H9 (cell line): ENCODE results near the gene USP40. TPM values are rescaled to one million over a fixed set of nuclear protein-coding genes. Genes with fewer than 3 reads are reported as not detected.

Experiments used
- DNase-seq: peaks from one replicate; pipeline ENCODE4 v3.0.0-alpha.2; 2017
- H2AFZ ChIP-seq: one replicate; pipeline ENCODE4 v1.6.1; 2013; ENCODE audit warnings: mild to moderate bottlenecking, low read length, control low read depth, moderate library complexity
- H2AK5ac ChIP-seq: 2 replicates; pipeline ENCODE4 v1.6.1; 2013; ENCODE audit warnings: low read length, control low read depth, mixed read lengths; ENCODE audit not compliant: insufficient read length
- H2BK120ac ChIP-seq: one replicate; pipeline ENCODE4 v1.6.1; 2013; ENCODE audit warnings: low read depth, mild to moderate bottlenecking, low read length, control low read depth, inconsistent platforms; ENCODE audit not compliant: poor library complexity, severe bottlenecking
- H2BK12ac ChIP-seq: 2 replicates; pipeline ENCODE4 v1.6.1; 2013; ENCODE audit warnings: low read length, control low read depth, mixed read lengths, low read depth; ENCODE audit not compliant: insufficient read length
- H2BK15ac ChIP-seq: 2 replicates; pipeline ENCODE4 v1.6.1; 2013; ENCODE audit warnings: low read depth, low read length, control low read depth
- H2BK20ac ChIP-seq: one replicate; pipeline ENCODE4 v1.6.1; 2013; ENCODE audit warnings: low read depth, mild to moderate bottlenecking, low read length, control low read depth, inconsistent platforms; ENCODE audit not compliant: poor library complexity, severe bottlenecking
- H2BK5ac ChIP-seq: 2 replicates; pipeline ENCODE4 v1.6.1; 2013; ENCODE audit warnings: low read length, control low read depth, mixed read lengths; ENCODE audit not compliant: insufficient read length
- H3K14ac ChIP-seq: 2 replicates; pipeline ENCODE4 v1.6.1; 2013; ENCODE audit warnings: low read length, control low read depth; ENCODE audit not compliant: insufficient read depth
- H3K18ac ChIP-seq: 2 replicates; pipeline ENCODE4 v1.6.1; 2013; ENCODE audit warnings: low read depth, mild to moderate bottlenecking, mixed read lengths, low read length, control low read depth; ENCODE audit not compliant: insufficient read length
- H3K23ac ChIP-seq: 2 replicates; pipeline ENCODE4 v1.6.1; 2013; ENCODE audit warnings: low read length, control low read depth, mixed read lengths, low read depth; ENCODE audit not compliant: insufficient read length
- H3K23me2 ChIP-seq: 2 replicates; pipeline ENCODE4 v1.6.1; 2013; ENCODE audit warnings: low read depth, mild to moderate bottlenecking, mixed read lengths, low read length, control low read depth; ENCODE audit not compliant: insufficient read length, poor library complexity, severe bottlenecking
- H3K27ac ChIP-seq: 2 replicates; pipeline ENCODE4 v1.5.1; 2013; ENCODE audit warnings: low read length, control low read depth, mixed read lengths, low read depth; ENCODE audit not compliant: insufficient read length
- H3K27me3 ChIP-seq: 2 replicates; pipeline ENCODE4 v1.6.1; 2013; ENCODE audit warnings: low read length, control low read depth, inconsistent platforms; ENCODE audit not compliant: insufficient read depth
- H3K4ac ChIP-seq: 2 replicates; pipeline ENCODE4 v1.6.1; 2013; ENCODE audit warnings: low read depth, mild to moderate bottlenecking, control low read depth, inconsistent platforms, low read length, moderate library complexity
- H3K4me1 ChIP-seq: 2 replicates; pipeline ENCODE4 v1.6.1; 2013; ENCODE audit warnings: low read length, control low read depth, inconsistent platforms; ENCODE audit not compliant: insufficient read depth
- H3K4me2 ChIP-seq: 2 replicates; pipeline ENCODE4 v1.6.1; 2013; ENCODE audit warnings: low read length, control low read depth, mixed read lengths; ENCODE audit not compliant: insufficient read length, insufficient read depth
- H3K56ac ChIP-seq: 2 replicates; pipeline ENCODE4 v1.6.1; 2013; ENCODE audit warnings: low read depth, mild to moderate bottlenecking, mixed read lengths, low read length, control low read depth; ENCODE audit not compliant: insufficient read length
- H3K79me1 ChIP-seq: 2 replicates; pipeline ENCODE4 v1.6.1; 2013; ENCODE audit warnings: low read depth, mild to moderate bottlenecking, moderate library complexity, low read length, control low read depth, inconsistent platforms; ENCODE audit not compliant: insufficient read depth, poor library complexity, severe bottlenecking
- H3K79me2 ChIP-seq: 2 replicates; pipeline ENCODE4 v1.6.1; 2013; ENCODE audit warnings: low read length, control low read depth, inconsistent platforms; ENCODE audit not compliant: insufficient read depth
- H3K9ac ChIP-seq: 2 replicates; pipeline ENCODE4 v1.6.1; 2013; ENCODE audit warnings: low read length, control low read depth, mixed read lengths; ENCODE audit not compliant: insufficient read length; ENCODE audit errors: extremely low read depth
- H3K9me3 ChIP-seq: one replicate; pipeline ENCODE4 v1.6.1; 2013; ENCODE audit warnings: low read depth, low read length, inconsistent platforms; ENCODE audit not compliant: control insufficient read depth
- H3T11ph ChIP-seq: one replicate; pipeline ENCODE4 v1.6.1; 2013; ENCODE audit warnings: mild to moderate bottlenecking, low read length, control low read depth, inconsistent platforms
- H4K20me1 ChIP-seq: one replicate; pipeline ENCODE4 v1.6.1; 2013; ENCODE audit not compliant: control insufficient read depth, insufficient read length, insufficient read depth
- H4K5ac ChIP-seq: 2 replicates; pipeline ENCODE4 v1.6.1; 2013; ENCODE audit warnings: low read depth, mild to moderate bottlenecking, mixed read lengths, low read length, control low read depth; ENCODE audit not compliant: insufficient read length
- H4K8ac ChIP-seq: replicated peaks from 2 replicates; pipeline ENCODE4 v1.6.1; 2013; ENCODE audit warnings: low read length, control low read depth, mixed read lengths, low read depth; ENCODE audit not compliant: insufficient read length
- H4K91ac ChIP-seq: 2 replicates; pipeline ENCODE4 v1.6.1; 2013; ENCODE audit warnings: low read depth, mild to moderate bottlenecking, moderate library complexity, mixed read lengths, low read length, control low read depth; ENCODE audit not compliant: insufficient read length
- H3K27ac Mint-ChIP-seq, 3 experiments: 2 replicates in 2 of 3; 3 replicates in 1 of 3; pipeline ENCODE4 v1.8.0; 2020 to 2021; ENCODE audit warnings: mixed read lengths in 3 of 3, mild to moderate bottlenecking in 1 of 3, moderate library complexity in 1 of 3
- H3K27me3 Mint-ChIP-seq: 2 replicates; pipeline ENCODE4 v1.8.0; 2021; ENCODE audit warnings: low read depth, mild to moderate bottlenecking, moderate library complexity, mixed read lengths
- H3K36me3 Mint-ChIP-seq, 3 experiments: 2 replicates in 2 of 3; 3 replicates in 1 of 3; pipeline ENCODE4 v1.8.0; 2020 to 2021; ENCODE audit warnings: low read depth in 3 of 3, mixed read lengths in 3 of 3; ENCODE audit not compliant: insufficient read depth in 1 of 3
- H3K4me1 Mint-ChIP-seq, 2 experiments: 2 replicates each; pipeline ENCODE4 v1.8.0; 2020; ENCODE audit warnings: mixed read lengths in 2 of 2
- H3K4me3 Mint-ChIP-seq, 2 experiments: 2 replicates in 1 of 2; 3 replicates in 1 of 2; pipeline ENCODE4 v1.8.0; 2020 to 2021; ENCODE audit warnings: mild to moderate bottlenecking in 2 of 2, mixed read lengths in 2 of 2, moderate library complexity in 1 of 2
- H3K9me3 Mint-ChIP-seq, 2 experiments: 2 replicates in 1 of 2; 3 replicates in 1 of 2; pipeline ENCODE4 v1.8.0; 2020; ENCODE audit warnings: mild to moderate bottlenecking in 2 of 2, mixed read lengths in 2 of 2, moderate library complexity in 1 of 2
- WGBS: extraction: QIAGEN DNeasy Blood & Tissue Kit; methylation state at CpG from one replicate; pipeline ENCODE4 v1.1.7; 2013; ENCODE audit warnings: missing lambda C conversion rate, low lambda C conversion rate, mixed read lengths; ENCODE audit not compliant: insufficient read length; ENCODE audit errors: extremely low coverage; 5-methylcytosine and 5-hydroxymethylcytosine counted together
- total RNA-seq: library from RNA; stranded (reverse); gene quantifications from 2 replicates; pipeline ENCODE4 v1.2.1, GENCODE V29; 2021
- TF ChIP-seq, protein P1 (sequence below): fragments of 200-600 bp; sonication (generic); conservative IDR thresholded peaks from 3 replicates; pipeline ENCODE4 v1.8.0; 2021; ENCODE audit warnings: antibody characterized with exemption, mild to moderate bottlenecking

Gene USP40
- total RNA-seq, 1 experiment from 2014 or later = 7.5 TPM

GRCh38 chr2:233430081-233430480 is 136.5 kb downstream of the USP40 start:
- H4K5ac ChIP-seq = no peak overlapping the region
- no peak overlapping the region for H3K27ac ChIP-seq
- no peak overlapping the region for H3K4me2 ChIP-seq

More at GRCh38 chr2:233430081-233430480, 136.5 kb downstream of the USP40 start:
- Histone ChIP-seq H4K91ac (no peak overlapping the region), H3K14ac (no peak overlapping the region), H3K9me3 (no peaks in the 10 kb centered on the region), H3T11ph (no peak overlapping the region), H4K20me1 (no peaks in the 10 kb centered on the region), H2BK120ac (no peak overlapping the region), H3K4me1 (no peaks in the 10 kb centered on the region), H4K8ac (no peak overlapping the region), H3K27me3 (no peaks in the 10 kb centered on the region), H2BK15ac (no peak overlapping the region), H3K23me2 (no peaks in the 10 kb centered on the region), H3K79me1 (no peaks in the 10 kb centered on the region), H2BK20ac (no peak overlapping the region), H2AFZ (no peak overlapping the region), H3K79me2 (no peaks in the 10 kb centered on the region), H3K4ac (no peak overlapping the region), H3K9ac (no peak overlapping the region), H2BK12ac (no peak overlapping the region), H3K18ac (no peak overlapping the region), H3K56ac (no peak overlapping the region), H3K23ac (no peak overlapping the region), H2BK5ac (no peak overlapping the region), H2AK5ac (no peak overlapping the region)
- WGBS = no CpG with 5 or more reads among the region's 4 CpGs
- no peak for DNase-seq
- no peaks in the 10 kb centered on the region; a peak in 1 of 5 replicates for H3K9me3 Mint-ChIP-seq
- H3K27ac Mint-ChIP-seq = no peak overlapping the region
- TF ChIP-seq, protein P1, sequence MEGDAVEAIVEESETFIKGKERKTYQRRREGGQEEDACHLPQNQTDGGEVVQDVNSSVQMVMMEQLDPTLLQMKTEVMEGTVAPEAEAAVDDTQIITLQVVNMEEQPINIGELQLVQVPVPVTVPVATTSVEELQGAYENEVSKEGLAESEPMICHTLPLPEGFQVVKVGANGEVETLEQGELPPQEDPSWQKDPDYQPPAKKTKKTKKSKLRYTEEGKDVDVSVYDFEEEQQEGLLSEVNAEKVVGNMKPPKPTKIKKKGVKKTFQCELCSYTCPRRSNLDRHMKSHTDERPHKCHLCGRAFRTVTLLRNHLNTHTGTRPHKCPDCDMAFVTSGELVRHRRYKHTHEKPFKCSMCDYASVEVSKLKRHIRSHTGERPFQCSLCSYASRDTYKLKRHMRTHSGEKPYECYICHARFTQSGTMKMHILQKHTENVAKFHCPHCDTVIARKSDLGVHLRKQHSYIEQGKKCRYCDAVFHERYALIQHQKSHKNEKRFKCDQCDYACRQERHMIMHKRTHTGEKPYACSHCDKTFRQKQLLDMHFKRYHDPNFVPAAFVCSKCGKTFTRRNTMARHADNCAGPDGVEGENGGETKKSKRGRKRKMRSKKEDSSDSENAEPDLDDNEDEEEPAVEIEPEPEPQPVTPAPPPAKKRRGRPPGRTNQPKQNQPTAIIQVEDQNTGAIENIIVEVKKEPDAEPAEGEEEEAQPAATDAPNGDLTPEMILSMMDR = no peak
- H3K4me1 Mint-ChIP-seq = peaks cover 8 to 10% of the 10 kb centered on the region in 2 experiments
- H3K4me3 Mint-ChIP-seq = no peak overlapping the region
- no peaks in the 10 kb centered on the region for H3K27me3 Mint-ChIP-seq
- H3K36me3 Mint-ChIP-seq = peaks cover 0 to 5% (median 2%) of the 10 kb centered on the region in 3 experiments; a peak in 1 of 7 replicates
